ENCODE measurements around the gene CXADR.

- TF ChIP-seq, protein P1, sequence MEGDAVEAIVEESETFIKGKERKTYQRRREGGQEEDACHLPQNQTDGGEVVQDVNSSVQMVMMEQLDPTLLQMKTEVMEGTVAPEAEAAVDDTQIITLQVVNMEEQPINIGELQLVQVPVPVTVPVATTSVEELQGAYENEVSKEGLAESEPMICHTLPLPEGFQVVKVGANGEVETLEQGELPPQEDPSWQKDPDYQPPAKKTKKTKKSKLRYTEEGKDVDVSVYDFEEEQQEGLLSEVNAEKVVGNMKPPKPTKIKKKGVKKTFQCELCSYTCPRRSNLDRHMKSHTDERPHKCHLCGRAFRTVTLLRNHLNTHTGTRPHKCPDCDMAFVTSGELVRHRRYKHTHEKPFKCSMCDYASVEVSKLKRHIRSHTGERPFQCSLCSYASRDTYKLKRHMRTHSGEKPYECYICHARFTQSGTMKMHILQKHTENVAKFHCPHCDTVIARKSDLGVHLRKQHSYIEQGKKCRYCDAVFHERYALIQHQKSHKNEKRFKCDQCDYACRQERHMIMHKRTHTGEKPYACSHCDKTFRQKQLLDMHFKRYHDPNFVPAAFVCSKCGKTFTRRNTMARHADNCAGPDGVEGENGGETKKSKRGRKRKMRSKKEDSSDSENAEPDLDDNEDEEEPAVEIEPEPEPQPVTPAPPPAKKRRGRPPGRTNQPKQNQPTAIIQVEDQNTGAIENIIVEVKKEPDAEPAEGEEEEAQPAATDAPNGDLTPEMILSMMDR (IDR thresholded peaks at IDR 0.05; ENCODE audit: insufficient read depth, low read length) = no peak
- TF ChIP-seq POLR2AphosphoS5 (IDR thresholded peaks at IDR 0.05; ENCODE audit: low read depth) = no peak
Observed at GRCh38 chr21:17570786-17571185, 57.9 kb downstream of the CXADR start.

Data from HL-60 (cell line).